HG02623 (cell line): ENCODE data around the gene TMC3.

Experiments used
- ATAC-seq: cut with Tn5 transposase; IDR thresholded peaks from one replicate; pipeline ENCODE4 v1.9.1; 2021; ENCODE audit warnings: moderate library complexity; ENCODE audit not compliant: unreplicated experiment

Gene TMC3

GRCh38 chr15:81323944-81324881 lies 49.8 kb downstream of the TMC3 start, which contains the start of gene STARD5:
STARD5 (minus strand) TSS chr15:81324141; CDS start chr15:81324099, 42 bp downstream.
- peak; percentile 99 for ATAC-seq

- no peak for ATAC-seq
These were observed 50.5 kb downstream of the TMC3 start for GRCh38 chr15:81323559-81323943.

GRCh38 chr15:81322676-81323253 lies 51.2 kb downstream of the TMC3 start:
- no peak for ATAC-seq

DNA sequence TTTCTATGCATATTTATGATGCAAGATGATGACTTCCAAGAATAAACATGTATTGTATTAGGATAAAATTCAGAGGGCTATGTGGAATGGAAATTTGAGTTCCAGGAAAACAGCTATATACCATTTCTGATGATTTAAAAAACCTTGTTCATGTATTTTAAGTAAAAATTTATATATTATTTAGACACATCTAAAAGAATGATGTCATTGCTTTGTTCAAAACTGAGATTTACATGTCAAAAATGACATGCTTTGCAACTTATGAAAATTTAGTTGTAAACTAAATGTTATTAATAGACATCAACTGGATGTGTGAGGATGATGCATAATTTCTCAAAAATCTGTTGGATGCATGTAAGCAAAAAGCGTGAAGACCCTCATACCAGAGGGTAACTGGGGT lies 52.3 kb downstream of the TMC3 start:
- ATAC-seq: no peak

GRCh38 chr15:81317642-81318017 lies 56.4 kb downstream of the TMC3 start:
- no peak for ATAC-seq

- no peak for ATAC-seq
These were observed 57.7 kb downstream of the TMC3 start for GRCh38 chr15:81316267-81316666.

- no peak for ATAC-seq
These were observed 58.4 kb downstream of the TMC3 start for GRCh38 chr15:81315452-81316175.

GRCh38 chr15:81314378-81314777 lies 59.6 kb downstream of the TMC3 start:
- no peak for ATAC-seq

- no peak for ATAC-seq
These were observed 60.3 kb downstream of the TMC3 start for GRCh38 chr15:81313686-81314085.

DNA sequence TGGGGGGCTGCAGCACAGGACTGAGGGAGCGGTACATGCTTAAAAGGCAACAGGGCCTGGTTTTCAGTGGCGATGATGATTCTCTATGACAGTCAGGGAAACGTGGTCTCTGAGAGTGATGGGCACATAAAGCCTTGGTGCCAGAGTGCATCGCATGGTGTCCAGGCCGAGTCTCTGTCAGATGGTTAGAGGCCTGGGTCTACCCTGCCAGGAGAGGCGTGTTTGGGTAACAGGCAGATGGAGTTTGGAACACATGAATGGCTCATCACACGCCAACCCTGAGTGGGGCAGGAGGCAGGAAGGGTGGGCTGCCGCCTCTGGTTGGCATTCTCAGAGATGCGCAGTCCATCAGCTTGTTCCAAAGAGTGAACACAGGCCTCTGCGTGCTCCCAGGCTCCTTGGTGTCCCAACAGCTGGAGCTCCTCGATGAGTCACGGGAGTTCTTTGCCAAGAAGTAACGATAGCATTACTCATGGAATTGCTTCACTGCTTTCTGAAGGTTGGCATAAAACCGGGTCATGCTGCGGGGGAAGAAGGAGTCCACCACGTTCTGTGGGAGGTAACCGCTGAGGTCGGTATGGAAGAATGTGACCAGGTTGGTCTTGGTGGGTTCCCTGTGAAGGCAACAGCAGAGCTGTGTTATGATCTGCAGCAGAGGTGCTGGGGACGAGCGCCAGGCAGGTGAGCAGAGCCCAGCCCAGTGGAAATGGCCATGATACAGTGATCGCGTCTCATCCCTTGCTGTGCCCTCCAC lies 61.0 kb downstream of the TMC3 start:
- no peak for ATAC-seq

GRCh38 chr15:81311752-81312464 lies 62.1 kb downstream of the TMC3 start:
- peak; percentile 35 for ATAC-seq

GRCh38 chr15:81310480-81310879 lies 63.5 kb downstream of the TMC3 start:
- ATAC-seq: no peak

DNA sequence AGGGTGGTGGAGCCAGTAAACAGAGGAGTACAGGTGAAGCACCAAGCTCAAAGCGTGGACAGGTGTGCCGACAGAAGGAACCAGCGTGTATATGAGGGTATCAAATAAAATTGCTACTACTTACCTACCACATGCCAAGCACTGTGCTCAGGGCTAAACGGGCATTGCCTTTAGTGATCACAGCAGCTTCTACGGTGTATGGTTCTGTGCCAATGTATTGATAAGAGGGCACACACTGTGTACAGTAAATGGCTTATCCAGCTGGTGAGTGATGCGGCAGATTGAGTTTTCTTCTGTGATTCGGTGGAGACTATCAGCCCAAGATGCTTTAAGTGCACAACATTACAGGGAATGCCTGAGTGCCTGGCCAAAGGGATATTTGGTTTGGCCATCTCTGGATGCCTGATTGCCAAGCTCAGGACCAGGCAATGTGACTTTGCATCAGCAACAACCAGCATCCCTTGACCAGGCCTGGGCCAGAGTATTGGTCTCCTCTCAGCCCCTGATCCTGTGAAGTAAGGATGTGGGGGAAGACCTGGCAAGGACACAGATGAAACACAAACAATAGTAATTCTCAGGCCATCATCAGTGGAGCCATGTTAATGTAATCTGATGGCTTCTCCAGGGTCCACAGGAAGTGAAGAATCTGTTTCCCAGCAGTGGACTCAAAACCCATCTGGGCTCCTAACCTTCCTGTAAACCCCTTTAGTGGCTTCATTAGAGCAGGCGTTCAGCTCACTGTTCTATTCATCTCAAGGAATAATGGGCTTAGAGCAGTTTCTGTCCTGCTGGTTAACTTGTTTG lies 64.2 kb downstream of the TMC3 start:
- ATAC-seq: no peak

DNA sequence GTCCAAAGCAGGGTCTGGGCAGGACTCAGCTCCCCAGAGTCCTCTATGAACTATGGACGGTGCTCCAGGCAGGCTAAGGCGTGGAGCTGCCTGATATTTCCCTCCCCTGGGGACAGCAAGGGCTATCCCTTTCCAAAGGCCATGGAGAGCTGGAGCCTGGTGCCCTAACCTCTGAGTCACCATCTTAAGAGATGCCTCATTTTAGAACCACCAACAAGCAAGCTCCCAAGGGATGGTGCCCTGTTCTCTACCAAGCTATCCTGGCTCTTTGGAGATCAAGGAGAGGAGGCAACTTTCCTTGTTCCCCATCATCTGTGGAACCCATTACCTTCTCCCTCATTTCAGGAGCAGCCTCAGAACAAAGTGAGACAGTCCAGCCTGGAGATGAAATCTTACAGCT lies 65.8 kb downstream of the TMC3 start:
- no peak for ATAC-seq

- no peak for ATAC-seq
These were observed 69.8 kb downstream of the TMC3 start for GRCh38 chr15:81304226-81304625.

GRCh38 chr15:81303244-81304225 lies 70.5 kb downstream of the TMC3 start:
- no peak for ATAC-seq

DNA sequence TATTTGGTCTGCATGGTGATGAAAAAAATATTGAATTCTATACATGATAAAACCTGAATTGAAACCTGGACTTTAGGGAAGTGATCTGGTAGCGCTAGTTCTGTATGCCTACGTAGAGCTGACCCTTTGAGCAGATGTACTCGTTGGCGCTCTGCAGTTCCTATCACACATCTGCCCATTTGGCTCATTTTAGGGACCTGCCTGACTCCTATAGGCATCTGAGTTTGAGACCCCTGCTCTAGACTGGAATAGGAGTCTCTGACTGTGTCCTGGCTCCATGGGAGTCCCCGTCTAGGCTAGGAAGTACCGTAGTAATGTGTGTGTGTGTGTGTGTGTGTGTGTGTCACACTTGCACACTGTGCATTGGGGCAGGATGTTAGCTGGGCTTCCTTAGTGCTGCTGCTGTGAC lies 71.3 kb downstream of the TMC3 start:
- ATAC-seq: no peak

GRCh38 chr15:81301815-81302399 lies 72.1 kb downstream of the TMC3 start:
- peak; percentile 80 for ATAC-seq
